Fibroblast of skin of right biceps (primary cell): ENCODE data around the gene TMEM89.

ENCODE experiments used
- DNase-seq: peaks from one replicate; pipeline ENCODE4 v3.0.0-alpha.2; 2013

The TMEM89 gene

GRCh38 chr3:48621461-48621869 lies at the start of gene TMEM89:
Gene TMEM89, minus strand, starts transcription at chr3:48621769. Its CDS starts 13 bp downstream, at chr3:48621756.
- DNase-seq = no peak

- DNase-seq = no peak
Measured at GRCh38 chr3:48664929-48665328, 43.4 kb upstream of the TMEM89 start.

DNA sequence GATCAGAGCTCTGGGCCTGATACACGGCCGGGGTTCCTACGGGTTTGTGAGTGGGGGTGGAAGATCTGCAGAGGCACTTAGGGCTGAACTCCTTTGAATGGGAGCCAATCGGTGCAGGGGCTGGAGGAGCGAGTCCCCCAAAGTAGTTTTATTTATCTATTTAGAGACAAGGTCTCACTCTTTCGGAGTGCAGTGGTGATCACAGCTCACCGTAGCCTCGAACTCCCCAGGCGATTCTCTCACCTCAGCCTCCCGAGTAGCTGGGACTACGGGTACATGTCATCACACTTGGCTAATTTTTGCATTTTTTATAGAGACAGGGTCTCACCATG lies 42.7 kb upstream of the TMEM89 start:
- DNase-seq = no peak

DNA sequence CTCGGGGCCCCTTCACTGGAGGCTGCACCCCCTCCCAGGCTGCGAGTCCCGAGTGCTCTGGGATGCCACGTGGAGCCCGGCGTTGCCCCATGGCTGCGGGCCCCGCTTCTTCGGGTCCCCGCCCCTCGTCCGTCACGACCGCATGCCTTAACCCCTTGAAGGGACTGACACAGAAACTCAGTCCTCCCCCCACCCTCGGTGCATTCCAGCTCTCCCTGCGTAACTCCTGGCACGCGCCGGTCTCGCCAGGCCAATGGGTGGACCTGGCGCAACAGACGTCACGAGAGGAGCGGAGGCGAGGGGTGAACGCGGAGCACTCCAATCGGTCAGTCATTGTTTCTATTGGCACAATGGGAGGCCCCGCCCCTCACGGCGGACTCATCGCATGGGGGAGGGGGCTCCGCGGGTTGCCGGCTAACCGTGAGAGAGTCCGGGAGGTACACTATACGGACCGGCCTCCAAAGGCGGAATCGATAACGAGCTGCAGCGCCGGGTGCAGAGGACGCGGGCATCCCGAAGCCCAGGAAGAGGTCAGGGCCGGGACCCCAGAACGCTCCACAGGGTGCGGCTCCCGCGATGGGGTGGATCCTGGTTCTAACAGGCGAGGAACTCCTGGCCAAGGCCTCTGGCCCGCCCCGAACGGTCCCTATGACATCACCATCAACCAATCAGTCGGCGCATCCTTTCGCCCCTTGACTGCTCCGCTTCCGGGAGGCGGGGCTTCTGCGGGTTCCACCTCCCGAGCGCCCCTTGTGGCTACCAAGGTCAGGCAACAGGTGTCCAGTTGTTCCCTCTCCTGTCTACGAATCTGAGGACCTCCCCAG lies 42.1 kb upstream of the TMEM89 start:
- peak; percentile 94 for DNase-seq

DNA sequence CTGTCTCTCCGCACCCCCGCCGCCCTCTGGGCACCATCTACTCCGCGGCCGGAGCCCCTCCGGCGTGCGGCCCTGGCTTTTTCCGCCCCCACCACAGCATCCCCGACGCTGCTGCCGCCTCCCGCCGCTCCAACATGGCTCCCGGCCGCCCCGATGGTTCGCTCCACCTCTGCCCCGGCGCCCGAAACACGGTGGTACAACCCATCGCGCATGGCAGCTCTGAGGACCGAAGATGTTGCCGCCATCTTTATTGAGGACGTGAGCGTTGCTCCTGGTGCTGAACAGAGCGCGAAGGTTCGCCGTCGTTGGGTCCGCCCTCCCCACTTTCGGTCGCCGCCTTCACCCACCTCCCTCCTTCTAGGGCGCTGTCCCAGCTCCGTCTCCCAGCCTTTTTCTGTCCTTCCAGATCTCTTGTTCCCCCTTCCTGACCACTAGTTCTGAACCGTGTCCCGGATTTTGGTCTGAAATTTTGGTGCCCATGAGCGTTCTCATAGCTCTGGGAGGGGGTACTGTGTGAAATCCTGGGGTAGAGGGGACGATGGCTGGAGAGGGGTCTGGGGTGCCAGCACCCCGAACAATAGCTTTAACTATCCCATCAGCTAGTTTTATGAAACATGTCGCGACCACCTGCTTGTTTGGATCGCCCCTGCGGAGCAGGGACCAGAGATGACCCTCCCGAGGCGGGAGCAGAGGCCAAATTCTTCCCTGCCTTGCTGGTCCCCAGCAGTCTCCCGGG lies 41.4 kb upstream of the TMEM89 start, which contains the start of gene CELSR3:
Gene CELSR3 (minus strand): TSS at position 134 of the 736 bp plus-strand sequence. CDS start 252 bp downstream, outside the sequence.
- peak; percentile 86 for DNase-seq

DNA sequence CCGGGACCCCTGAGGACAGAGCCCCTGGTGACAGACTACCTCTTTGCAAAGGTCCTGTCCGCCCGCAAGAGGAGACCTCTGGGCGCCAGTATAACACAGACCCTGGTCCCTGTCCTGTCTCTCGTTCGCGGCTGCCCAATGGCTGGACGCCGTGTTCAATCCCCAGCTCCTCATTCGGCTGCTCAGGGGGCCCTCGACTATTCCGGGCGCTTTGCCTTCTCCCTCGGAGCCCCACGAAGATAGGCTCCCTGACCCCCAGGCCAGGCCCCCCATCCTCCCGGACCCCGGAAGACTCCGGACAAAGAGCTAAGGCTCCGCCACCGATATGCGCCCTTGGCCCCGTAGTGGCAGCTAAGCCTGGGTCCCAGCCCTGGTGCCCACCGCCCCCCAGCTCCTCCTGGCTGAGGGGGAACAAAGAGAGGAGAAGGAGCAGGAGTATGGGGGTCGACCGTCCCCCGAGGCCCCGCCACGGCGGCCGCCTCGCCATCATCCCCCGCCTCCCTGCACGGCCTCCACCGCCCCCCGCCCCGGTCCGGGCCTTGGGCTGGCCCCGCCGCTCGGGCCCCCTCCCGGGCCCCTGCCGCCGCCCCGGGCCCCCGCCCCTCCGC lies 40.7 kb upstream of the TMEM89 start:
- DNase-seq = no peak

DNA sequence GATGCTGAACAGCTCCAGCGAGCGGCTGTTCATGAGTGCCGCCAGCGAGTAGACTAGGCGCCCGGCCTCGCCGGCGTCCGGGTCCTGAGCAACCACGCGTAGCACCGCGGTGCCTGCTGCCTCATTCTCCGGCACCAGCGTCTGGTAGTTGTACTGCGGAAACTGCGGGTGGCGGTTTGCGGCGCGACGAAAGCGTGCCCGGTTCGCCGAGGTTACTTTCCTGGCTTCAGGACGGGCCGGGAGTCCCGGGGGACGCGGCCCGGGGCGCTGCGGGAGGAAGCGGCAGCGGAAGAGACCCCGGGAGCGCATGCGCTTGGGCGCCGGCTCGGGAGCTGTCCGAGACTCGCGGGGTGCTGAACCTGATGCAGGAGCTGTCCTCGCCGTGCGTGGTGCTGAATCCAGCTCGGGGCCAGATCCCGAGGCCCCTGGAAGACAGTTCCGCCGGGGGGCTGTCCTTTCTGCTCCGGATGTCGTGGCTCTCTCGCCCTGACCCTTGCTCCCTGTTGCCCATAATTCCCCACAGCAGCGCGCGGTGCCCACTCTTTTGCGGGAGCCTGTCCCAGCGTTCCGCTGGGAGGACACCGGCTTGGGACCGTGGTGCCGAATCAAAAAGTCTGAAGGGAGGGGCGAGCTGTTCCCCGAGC lies 40.1 kb upstream of the TMEM89 start:
- DNase-seq = peak; percentile 44

DNA sequence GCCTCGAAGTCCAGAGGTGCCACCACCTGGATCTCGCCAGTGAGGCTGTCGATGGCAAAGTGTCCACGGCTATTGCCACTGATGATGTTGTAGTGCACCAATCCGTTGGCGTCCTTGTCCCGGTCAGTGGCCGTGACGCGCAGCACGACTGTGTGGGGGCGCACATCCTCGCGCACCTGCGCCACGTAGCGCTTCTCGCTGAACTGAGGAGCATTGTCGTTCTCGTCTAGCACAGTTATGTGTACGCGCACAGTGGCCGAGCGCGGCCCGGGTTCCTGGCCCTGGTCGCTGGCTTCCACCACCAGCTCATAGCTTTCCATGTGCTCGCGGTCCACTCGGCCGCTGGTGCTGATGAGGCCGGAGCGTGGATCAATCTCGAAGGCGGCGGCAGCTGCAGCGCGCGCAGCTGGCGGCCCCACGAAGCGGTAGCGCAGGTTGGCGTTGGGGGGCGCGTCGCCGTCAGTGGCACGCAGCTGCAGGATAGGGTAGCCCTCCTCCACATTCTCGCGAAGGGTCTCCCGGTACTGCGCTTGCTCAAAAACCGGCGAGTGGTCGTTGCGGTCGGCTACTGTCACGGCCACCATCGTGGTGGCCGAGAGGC lies 39.3 kb upstream of the TMEM89 start:
- no peak for DNase-seq

GRCh38 chr3:48656841-48657281 lies 35.3 kb upstream of the TMEM89 start:
- no peak for DNase-seq

GRCh38 chr3:48656061-48656840 lies 34.7 kb upstream of the TMEM89 start:
- peak; percentile 59 for DNase-seq

DNA sequence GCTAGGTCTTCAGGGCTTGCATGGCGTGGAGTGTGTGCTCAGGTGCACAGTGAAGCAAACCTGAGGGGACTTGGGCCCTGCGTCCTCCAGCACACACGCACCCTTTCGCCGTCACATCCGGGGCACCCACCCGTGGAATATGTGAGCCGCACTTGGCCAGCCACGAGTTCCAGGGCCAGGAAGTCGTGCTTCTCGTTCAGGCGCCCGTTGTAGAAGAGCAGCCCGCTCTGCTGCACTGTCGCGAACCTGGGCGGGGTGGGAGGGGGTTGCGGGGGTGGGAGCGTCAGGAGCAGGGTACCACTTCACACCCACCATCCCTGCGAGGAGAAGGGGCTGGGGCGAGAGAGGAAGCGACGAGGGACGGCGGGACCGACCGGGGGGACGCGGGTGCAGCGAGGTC lies 34.0 kb upstream of the TMEM89 start:
- DNase-seq = no peak

- no peak for DNase-seq
Measured at GRCh38 chr3:48655063-48655462, 33.5 kb upstream of the TMEM89 start.

- DNase-seq = no peak
Measured at GRCh38 chr3:48652923-48653715, 31.6 kb upstream of the TMEM89 start.

GRCh38 chr3:48651771-48652170 lies 30.2 kb upstream of the TMEM89 start:
- DNase-seq = no peak

DNA sequence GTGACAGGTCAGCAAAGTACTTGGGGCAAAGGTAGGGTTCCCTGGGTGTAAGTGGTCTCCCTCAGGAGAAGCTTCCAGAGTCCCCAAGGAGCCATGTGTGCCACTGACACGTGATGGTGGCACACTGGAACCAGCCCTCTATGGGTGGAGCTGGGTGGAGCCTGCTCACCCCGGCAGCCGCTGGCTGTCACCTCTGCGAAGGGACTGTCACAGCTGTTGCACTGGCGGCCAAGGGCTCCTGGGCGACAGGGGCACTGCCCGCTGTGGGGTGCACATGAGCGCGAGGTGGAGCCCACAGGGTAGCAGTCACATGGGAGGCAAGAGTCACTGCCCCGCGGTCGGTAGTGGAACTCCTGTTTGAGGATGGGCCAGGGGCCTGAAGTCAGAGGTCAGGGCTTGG lies 29.2 kb upstream of the TMEM89 start:
- no peak for DNase-seq

DNA sequence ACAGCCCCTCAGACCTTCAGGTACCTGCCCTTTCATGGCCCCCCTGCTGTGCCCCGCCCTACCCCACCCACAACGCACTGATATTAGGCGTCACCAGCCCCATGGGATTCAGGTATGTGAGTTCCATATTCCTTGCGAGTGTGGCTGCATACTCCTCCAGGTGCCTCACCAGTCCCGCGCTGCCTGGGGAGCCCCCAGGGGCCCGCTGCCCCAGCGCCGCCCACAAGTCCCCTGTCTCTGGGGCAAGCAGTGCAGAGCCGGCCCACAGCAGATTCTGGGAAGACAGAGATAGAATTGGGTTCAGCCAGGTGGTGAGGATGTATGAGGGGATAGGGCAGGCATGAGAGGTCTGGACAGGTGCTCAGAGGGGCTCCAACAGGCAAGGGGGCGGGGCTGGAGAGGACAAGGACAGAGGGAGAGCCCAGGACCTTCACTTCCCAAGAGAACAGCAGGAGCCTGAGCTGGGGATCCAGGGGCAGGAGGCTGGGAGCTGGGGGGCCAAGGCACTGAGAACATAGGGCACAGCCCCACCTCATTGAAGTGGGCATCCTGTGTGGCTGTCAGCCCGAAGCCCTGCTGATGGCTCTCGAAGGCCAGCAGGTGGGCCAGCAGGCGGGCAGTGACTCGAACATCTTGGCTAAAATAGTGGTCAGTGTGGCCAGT lies 26.8 kb upstream of the TMEM89 start:
- no peak for DNase-seq

- no peak for DNase-seq
Measured at GRCh38 chr3:48647714-48648113, 26.1 kb upstream of the TMEM89 start.

DNA sequence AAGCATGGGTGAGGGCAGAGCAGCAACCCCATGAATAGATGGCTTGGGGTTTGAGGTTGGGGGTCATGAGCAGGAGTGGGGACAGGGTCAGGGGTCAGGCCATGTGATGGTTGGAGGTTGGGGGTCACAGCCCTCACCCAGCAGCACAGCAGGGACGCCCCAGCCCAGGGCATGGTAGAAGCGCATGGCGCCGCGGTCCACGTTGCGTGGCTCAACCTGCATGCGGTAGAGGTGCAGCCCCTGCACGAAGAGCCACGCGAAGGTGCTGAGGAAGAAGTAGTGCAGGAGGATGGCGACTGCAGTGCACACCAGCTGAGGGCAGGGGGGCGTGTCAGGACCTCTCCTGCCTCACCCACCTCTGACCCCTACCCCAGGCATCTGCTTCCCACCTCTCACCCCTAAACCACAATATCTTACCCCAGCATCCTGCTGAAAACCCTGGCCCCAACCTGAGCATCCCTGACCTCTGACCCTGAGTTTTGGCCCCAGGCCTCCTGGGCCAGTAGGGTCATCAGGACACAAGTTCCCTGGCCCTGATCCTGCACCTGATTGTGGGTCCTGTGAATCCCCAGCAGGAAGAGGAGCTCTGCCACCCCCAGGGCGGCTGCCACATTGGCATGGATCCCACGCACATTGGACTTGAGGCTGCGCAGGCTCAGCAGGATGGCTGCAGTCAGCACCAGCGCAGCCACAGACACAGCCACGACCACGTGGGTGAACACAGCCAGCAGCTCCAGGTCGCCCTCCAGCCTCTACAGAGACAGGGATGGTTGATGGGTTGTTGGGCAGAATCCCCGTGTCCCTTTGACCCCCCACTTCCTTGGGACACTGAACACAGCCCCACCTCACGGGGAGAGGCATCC lies 23.6 kb upstream of the TMEM89 start:
- no peak for DNase-seq

GRCh38 chr3:48642605-48643004 lies 21.0 kb upstream of the TMEM89 start:
- no peak for DNase-seq

- DNase-seq = no peak
Measured at GRCh38 chr3:48641396-48641795, 19.8 kb upstream of the TMEM89 start.
